GM19238 (cell line): ENCODE data around the gene PRICKLE3.

Source experiments
- DNase-seq: peaks from one replicate; pipeline ENCODE4 v3.0.0; 2011; ENCODE audit warnings: low spot score; ENCODE audit not compliant: insufficient read length

Gene PRICKLE3

GRCh38 chrX:49186125-49187027 is at the start of gene PRICKLE3:
Gene PRICKLE3, minus strand, starts transcription at chrX:49186373. Its CDS starts 76 bp downstream, at chrX:49186297.
- peak; percentile 64 for DNase-seq

- no peak for DNase-seq
Observed at GRCh38 chrX:49233887-49234555, 47.8 kb upstream of the PRICKLE3 start.

- no peak for DNase-seq
Observed at GRCh38 chrX:49233176-49233575, 47.0 kb upstream of the PRICKLE3 start, which contains the start of gene CACNA1F. Gene CACNA1F, minus strand, starts transcription at chrX:49233340. Its CDS starts 31 bp downstream, at chrX:49233309.

- DNase-seq: no peak
Observed at GRCh38 chrX:49232525-49232924, 46.4 kb upstream of the PRICKLE3 start.

GRCh38 chrX:49231333-49232000 is 45.3 kb upstream of the PRICKLE3 start:
- no peak for DNase-seq

GRCh38 chrX:49230500-49231232 is 44.5 kb upstream of the PRICKLE3 start:
- DNase-seq: peak; percentile 67

GRCh38 chrX:49228185-49228584 is 42.0 kb upstream of the PRICKLE3 start:
- no peak for DNase-seq

- DNase-seq: no peak
Observed at GRCh38 chrX:49227726-49228125, 41.6 kb upstream of the PRICKLE3 start.

GRCh38 chrX:49226946-49227345 is 40.8 kb upstream of the PRICKLE3 start:
- no peak for DNase-seq

GRCh38 chrX:49225858-49226257 is 39.7 kb upstream of the PRICKLE3 start:
- no peak for DNase-seq

GRCh38 chrX:49221868-49222267 is 35.7 kb upstream of the PRICKLE3 start:
- DNase-seq: no peak

GRCh38 chrX:49220100-49220499 is 33.9 kb upstream of the PRICKLE3 start:
- DNase-seq: no peak

- no peak for DNase-seq
Observed at GRCh38 chrX:49214996-49215526, 28.9 kb upstream of the PRICKLE3 start.

- DNase-seq: no peak
Observed at GRCh38 chrX:49214416-49214815, 28.2 kb upstream of the PRICKLE3 start.

- no peak for DNase-seq
Observed at GRCh38 chrX:49212861-49213260, 26.7 kb upstream of the PRICKLE3 start.

GRCh38 chrX:49212209-49212608 is 26.0 kb upstream of the PRICKLE3 start:
- no peak for DNase-seq

- no peak for DNase-seq
Observed at GRCh38 chrX:49211074-49211473, 24.9 kb upstream of the PRICKLE3 start.

GRCh38 chrX:49210406-49210805 is 24.2 kb upstream of the PRICKLE3 start:
- DNase-seq: no peak

GRCh38 chrX:49209434-49210251 is 23.5 kb upstream of the PRICKLE3 start:
- no peak for DNase-seq

- no peak for DNase-seq
Observed at GRCh38 chrX:49208399-49208798, 22.2 kb upstream of the PRICKLE3 start.
